ENCODE measurements around the gene EHBP1L1.

GRCh38 chr11:65586247-65586630 is 10.4 kb downstream of the EHBP1L1 start:
- no peak for TF ChIP-seq POLR2AphosphoS5 (IDR thresholded peaks at IDR 0.05; ENCODE audit: low read depth, low read length)
- TF ChIP-seq POLR2A (IDR thresholded peaks at IDR 0.05; ENCODE audit: low read depth, low read length), result no peak
- TF ChIP-seq TAF1 (IDR thresholded peaks at IDR 0.05; ENCODE audit: low read depth, low read length), result no peak

Data from GM12891 (cell line).